GM23338 (cell line): Measurements from ENCODE around the gene ADGRD1. TPM values are rescaled to one million over a fixed set of nuclear protein-coding genes. Genes with fewer than 3 reads are reported as not detected.

Experiments
- ATAC-seq: fragments of 200-7000 bp; cut with Tn5 transposase; 3 replicates; pipeline ENCODE4 v1.9.1; 2020
- DNase-seq: peaks from one replicate; pipeline ENCODE4 v3.0.0-alpha.2; 2015; ENCODE audit warnings: low spot score
- H2AFZ ChIP-seq: fragments of 200-600 bp; sonication (generic); 2 replicates; pipeline ENCODE4 v1.8.0; 2016; ENCODE audit warnings: antibody characterized with exemption, mild to moderate bottlenecking, moderate library complexity
- H3F3A ChIP-seq: fragments of 200-600 bp; sonication (generic); replicated peaks from 2 replicates; pipeline ENCODE4 v1.8.0; 2017; ENCODE audit warnings: antibody characterized with exemption, mixed run types, low read depth
- H3K27ac ChIP-seq: fragments of 200-600 bp; sonication (generic); 2 replicates; pipeline ENCODE4 v1.6.1; 2016; ENCODE audit warnings: low read depth
- H3K27me3 ChIP-seq: fragments of 200-600 bp; sonication (generic); 2 replicates; pipeline ENCODE4 v1.8.0; 2016; ENCODE audit warnings: mild to moderate bottlenecking, mixed run types, moderate library complexity; ENCODE audit not compliant: insufficient read depth
- H3K36me3 ChIP-seq: fragments of 200-600 bp; sonication (generic); 2 replicates; pipeline ENCODE4 v1.8.0; 2016; ENCODE audit warnings: mild to moderate bottlenecking; ENCODE audit not compliant: insufficient read depth
- H3K4me1 ChIP-seq: fragments of 200-600 bp; sonication (generic); 2 replicates; pipeline ENCODE4 v1.8.0; 2016; ENCODE audit warnings: mild to moderate bottlenecking, moderate library complexity; ENCODE audit not compliant: insufficient read depth
- H3K4me2 ChIP-seq: fragments of 200-600 bp; sonication (generic); 2 replicates; pipeline ENCODE4 v1.7.1; 2017; ENCODE audit warnings: mixed run types
- H3K4me3 ChIP-seq: fragments of 200-600 bp; sonication (generic); 2 replicates; pipeline ENCODE4 v1.6.1; 2016; ENCODE audit warnings: mixed run types
- H3K79me2 ChIP-seq: fragments of 200-600 bp; sonication (generic); replicated peaks from 2 replicates; pipeline ENCODE4 v1.8.0; 2017; ENCODE audit warnings: mild to moderate bottlenecking; ENCODE audit not compliant: insufficient read depth
- H3K9me2 ChIP-seq: fragments of 200-600 bp; sonication (generic); 2 replicates; pipeline ENCODE4 v1.8.0; 2017; ENCODE audit not compliant: insufficient read depth
- H4K20me1 ChIP-seq: fragments of 200-600 bp; sonication (generic); replicated peaks from 2 replicates; pipeline ENCODE4 v1.8.0; 2017; ENCODE audit warnings: mild to moderate bottlenecking; ENCODE audit not compliant: insufficient read depth
- H3K27ac Mint-ChIP-seq: 2 replicates; pipeline ENCODE4 v1.8.0; 2020; ENCODE audit warnings: inconsistent platforms, mild to moderate bottlenecking, moderate library complexity, mixed read lengths
- H3K27me3 Mint-ChIP-seq: 3 replicates; pipeline ENCODE4 v1.8.0; 2022; ENCODE audit warnings: low read depth, mild to moderate bottlenecking, moderate library complexity, mixed read lengths, inconsistent platforms; ENCODE audit not compliant: insufficient read depth, poor library complexity
- H3K36me3 Mint-ChIP-seq: 3 replicates; pipeline ENCODE4 v1.8.0; 2021; ENCODE audit warnings: low read depth, mild to moderate bottlenecking, inconsistent platforms, moderate library complexity, mixed read lengths
- H3K4me1 Mint-ChIP-seq: 3 replicates; pipeline ENCODE4 v1.8.0; 2020; ENCODE audit warnings: mild to moderate bottlenecking, inconsistent platforms, mixed read lengths
- H3K4me3 Mint-ChIP-seq: 3 replicates; pipeline ENCODE4 v1.8.0; 2021; ENCODE audit warnings: moderate library complexity, mild to moderate bottlenecking, inconsistent platforms, mixed read lengths
- H3K9me3 Mint-ChIP-seq: 3 replicates; pipeline ENCODE4 v1.8.0; 2020; ENCODE audit warnings: moderate library complexity, mild to moderate bottlenecking, inconsistent platforms, mixed read lengths
- CREB1 ChIP-seq: fragments of 250-450 bp; sonication (Bioruptor Pico); IDR thresholded peaks from 2 replicates; pipeline ENCODE4 v1.5.0; 2020; ENCODE audit warnings: low read depth, mild to moderate bottlenecking, moderate library complexity
- CTCF ChIP-seq, 2 experiments: fragments of 200-600 bp in 1 of 2; sonication (generic) in 1 of 2; conservative IDR thresholded peaks; 2 replicates each; pipeline versions ENCODE4 v1.5.1 to v1.6.1; 2016 to 2017; ENCODE audit warnings: antibody characterized with exemption in 2 of 2, low read depth in 2 of 2, mild to moderate bottlenecking in 2 of 2, moderate library complexity in 1 of 2
- ETS1 ChIP-seq: IDR thresholded peaks from 2 replicates; pipeline ENCODE4 v1.6.1; 2016; ENCODE audit warnings: antibody characterized with exemption
- EZH2 ChIP-seq: fragments of 200-600 bp; sonication (generic); IDR thresholded peaks from one replicate; pipeline ENCODE4 v1.8.0; 2017; ENCODE audit warnings: antibody characterized with exemption, mild to moderate bottlenecking, low read depth; ENCODE audit not compliant: unreplicated experiment
- EZH2phosphoT487 ChIP-seq: fragments of 200-600 bp; sonication (generic); IDR thresholded peaks from one replicate; pipeline ENCODE4 v1.8.1; 2018; ENCODE audit warnings: antibody characterized with exemption; ENCODE audit not compliant: unreplicated experiment
- JUNB ChIP-seq: IDR thresholded peaks from one replicate; pipeline ENCODE4 v1.6.1; 2016; ENCODE audit warnings: antibody characterized with exemption; ENCODE audit not compliant: unreplicated experiment
- NANOG ChIP-seq: IDR thresholded peaks from 2 replicates; pipeline ENCODE4 v1.6.1; 2016; ENCODE audit warnings: antibody characterized with exemption, borderline replicate concordance
- POLR2AphosphoS5 ChIP-seq: IDR thresholded peaks from 2 replicates; pipeline ENCODE4 v1.6.1; 2016; ENCODE audit warnings: antibody characterized with exemption, low read depth
- REST ChIP-seq: IDR thresholded peaks from one replicate; pipeline ENCODE4 v1.6.1; 2018; ENCODE audit warnings: antibody characterized with exemption; ENCODE audit not compliant: unreplicated experiment
- STAT1 ChIP-seq: IDR thresholded peaks from one replicate; pipeline ENCODE4 v1.6.1; 2016; ENCODE audit warnings: antibody characterized with exemption; ENCODE audit not compliant: unreplicated experiment
- ZNF114 ChIP-seq: fragments of 250-450 bp; sonication (Bioruptor Pico); IDR thresholded peaks from 2 replicates; pipeline ENCODE4 v1.5.0; 2020; ENCODE audit warnings: mild to moderate bottlenecking, moderate library complexity
- ZNF331 ChIP-seq: fragments of 250-450 bp; sonication (Bioruptor Pico); IDR thresholded peaks from 2 replicates; pipeline ENCODE4 v1.5.0; 2020; ENCODE audit warnings: low read depth, mild to moderate bottlenecking, moderate library complexity
- ZNF462 ChIP-seq: fragments of 250-450 bp; sonication (Bioruptor Pico); IDR thresholded peaks from 2 replicates; pipeline ENCODE4 v1.5.0; 2020; ENCODE audit warnings: mild to moderate bottlenecking, moderate library complexity
- polyA plus RNA-seq: library from polyadenylated mRNA; unstranded; fragments of >200 nt; fragmentation: Nextera tagmentation; extraction: Ambion mirVana; gene quantifications from 2 replicates; pipeline ENCODE4 v1.2.1, GENCODE V29; 2016
- total RNA-seq: library from RNA; depleted of rRNA; stranded (reverse); fragments of >200 nt; shearing (Covaris generic); gene quantifications from 2 replicates; pipeline ENCODE4 v1.2.3, GENCODE V29; 2014

Gene ADGRD1
- total and polyA plus RNA-seq, 2 experiments from 2014 or later: 1.4 TPM; not detected in 1

GRCh38 chr12:131102991-131103668, 149.4 kb downstream of the ADGRD1 start:
- Histone ChIP-seq H3K36me3 (no peaks in the 10 kb centered on the region), H3K4me1 (no peaks in the 10 kb centered on the region), H4K20me1 (no peaks in the 10 kb centered on the region), H3K27ac (no peak overlapping the region), H2AFZ (peak overlapping the region; percentile 80; the same call in 1 of the 2 replicates), H3K9me2 (peaks cover 6% of the 10 kb centered on the region), H3F3A (no peaks in the 10 kb centered on the region), H3K79me2 (no peaks in the 10 kb centered on the region), H3K27me3 (no peaks in the 10 kb centered on the region), H3K4me3 (no peak overlapping the region), H3K4me2 (no peak overlapping the region)
- Mint-ChIP-seq H3K27ac (no peak overlapping the region), H3K4me3 (no peak overlapping the region), H3K4me1 (no peaks in the 10 kb centered on the region), H3K9me3 (no peaks in the 10 kb centered on the region), H3K27me3 (peaks cover 5% of the 10 kb centered on the region), H3K36me3 (no peaks in the 10 kb centered on the region)
- DNase-seq (no peak), ATAC-seq (no peak)
- no peak for TF ChIP-seq JUNB
- no peak for TF ChIP-seq ZNF114
- no peak for TF ChIP-seq EZH2phosphoT487
- TF ChIP-seq ZNF462 (CRISPR knock-in tag): no peak
- TF ChIP-seq NANOG: no peak
- no peak for TF ChIP-seq CTCF (conservative IDR thresholded peaks at IDR 0.05; ENCODE audit: low read depth in 2 of 2)
- TF ChIP-seq ZNF331 (CRISPR knock-in tag): no peak
- TF ChIP-seq STAT1: no peak
- no peak for TF ChIP-seq CREB1 (CRISPR knock-in tag)
- no peak for TF ChIP-seq ETS1
- TF ChIP-seq POLR2AphosphoS5: no peak
- no peak for TF ChIP-seq EZH2
- no peak for TF ChIP-seq REST
